B cell (primary cell): ENCODE data around the gene LIN52. TPM values are rescaled to one million over a fixed set of nuclear protein-coding genes. Genes with fewer than 3 reads are reported as not detected.

ENCODE experiments used
- ATAC-seq: fragments of 200-7000 bp; cut with Tn5 transposase; one replicate; pipeline ENCODE4 v1.10.0; 2021; ENCODE audit warnings: low read depth, mild to moderate bottlenecking, moderate number of reproducible peaks, moderate library complexity
- CTCF ChIA-PET: fragments of 350-600 bp; sonication (Branson Sonifier 250); formaldehyde crosslinking; loops from one replicate; lab custom pipeline; 2021; ENCODE audit warnings: antibody characterized with exemption, inconsistent platforms; lab: Charles Lee
- POLR2A ChIA-PET: fragments of 350-600 bp; sonication (Branson Sonifier 250); formaldehyde crosslinking; loops from one replicate; lab custom pipeline; 2021; ENCODE audit warnings: antibody characterized with exemption; lab: Charles Lee
- DNase-seq: peaks from one replicate; pipeline ENCODE4 v3.0.0; 2013
- H2AFZ ChIP-seq: 2 replicates; pipeline ENCODE4 v1.6.1; 2012; ENCODE audit warnings: mild to moderate bottlenecking, low read depth, low read length; ENCODE audit not compliant: insufficient read depth, poor library complexity, severe bottlenecking
- H3K27ac ChIP-seq, 2 donors: 1 replicate in 1 of 2; 2 replicates in 1 of 2; pipeline ENCODE4 v1.5.1; 2012 to 2013; ENCODE audit warnings: low read length in 2 of 2, mild to moderate bottlenecking in 2 of 2, moderate library complexity in 1 of 2
- H3K27me3 ChIP-seq, 4 experiments: fragments of 200-600 bp in 1 of 4; sonication (generic) in 1 of 4; replicated peaks in 1 of 4; 1 replicate in 2 of 4; 2 replicates in 2 of 4; pipeline versions ENCODE4 v1.6.1 to v1.7.0; 2013 to 2016; ENCODE audit warnings: low read length in 3 of 4, mild to moderate bottlenecking in 2 of 4, mixed read lengths in 1 of 4, moderate library complexity in 1 of 4; ENCODE audit not compliant: insufficient read depth in 4 of 4, control insufficient read depth in 3 of 4; ENCODE audit errors: control extremely low read depth in 1 of 4
- H3K36me3 ChIP-seq, 2 experiments: replicated peaks in 1 of 2; 1 replicate in 1 of 2; 2 replicates in 1 of 2; pipeline versions ENCODE4 v1.6.1 to v1.7.1; 2013; ENCODE audit warnings: low read length in 1 of 2; ENCODE audit not compliant: insufficient read depth in 2 of 2, control insufficient read depth in 1 of 2; ENCODE audit errors: control extremely low read depth in 1 of 2, extremely low read depth in 1 of 2
- H3K4me1 ChIP-seq, 2 donors: fragments of 200-600 bp in 1 of 2; sonication (generic) in 1 of 2; 1 replicate in 1 of 2; 2 replicates in 1 of 2; pipeline versions ENCODE4 v1.5.1 to v1.6.1; 2013 to 2017; ENCODE audit warnings: low read length in 2 of 2; ENCODE audit not compliant: control insufficient read depth in 2 of 2, insufficient read depth in 2 of 2
- H3K4me2 ChIP-seq: replicated peaks from 2 replicates; pipeline ENCODE3; 2012; ENCODE audit warnings: mild to moderate bottlenecking, low read depth, low read length; ENCODE audit not compliant: poor library complexity, severe bottlenecking
- H3K4me3 ChIP-seq, 5 experiments: fragments of 200-600 bp in 1 of 5; sonication (generic) in 1 of 5; 1 replicate in 3 of 5; 2 replicates in 2 of 5; pipeline versions ENCODE4 v1.5.1 to v1.7.0; 2011 to 2016; ENCODE audit warnings: low read length in 4 of 5, mild to moderate bottlenecking in 4 of 5, low read depth in 2 of 5, control low read depth in 1 of 5, moderate library complexity in 1 of 5; ENCODE audit not compliant: insufficient read depth in 1 of 5; ENCODE audit errors: control extremely low read depth in 1 of 5, extremely low read depth in 1 of 5
- H3K79me2 ChIP-seq: fragments of 200-600 bp; sonication (generic); one replicate; pipeline ENCODE4 v1.6.0; 2016; ENCODE audit warnings: low read length; ENCODE audit not compliant: control insufficient read depth, insufficient read depth
- H3K9ac ChIP-seq: fragments of 200-600 bp; sonication (generic); 2 replicates; pipeline ENCODE4 v1.6.1; 2017; ENCODE audit warnings: mild to moderate bottlenecking, low read length, moderate library complexity
- H3K9me3 ChIP-seq, 3 donors: one replicate each; pipeline versions ENCODE4 v1.6.1 to v1.7.1; 2013; ENCODE audit warnings: low read length in 2 of 3; ENCODE audit not compliant: control insufficient read depth in 2 of 3, insufficient read depth in 1 of 3; ENCODE audit errors: control extremely low read depth in 1 of 3
- H4K20me1 ChIP-seq: 2 replicates; pipeline ENCODE4 v1.6.0; 2012; ENCODE audit warnings: mild to moderate bottlenecking, low read length; ENCODE audit not compliant: insufficient read depth, control insufficient read depth, poor library complexity, severe bottlenecking
- H3K27ac Mint-ChIP-seq: one replicate; pipeline ENCODE4 v1.8.0; 2021; ENCODE audit warnings: mixed read lengths
- H3K27me3 Mint-ChIP-seq: one replicate; pipeline ENCODE4 v1.8.0; 2021; ENCODE audit warnings: mixed read lengths
- H3K4me1 Mint-ChIP-seq: one replicate; pipeline ENCODE4 v1.8.0; 2021; ENCODE audit warnings: mixed read lengths
- H3K4me3 Mint-ChIP-seq: one replicate; pipeline ENCODE4 v1.8.0; 2021; ENCODE audit warnings: mixed read lengths
- H3K9me3 Mint-ChIP-seq: one replicate; pipeline ENCODE4 v1.8.0; 2022; ENCODE audit warnings: mixed read lengths; ENCODE audit not compliant: insufficient read depth
- EZH2 ChIP-seq: IDR thresholded peaks from 2 replicates; pipeline ENCODE4 v1.6.1; 2012; ENCODE audit warnings: borderline replicate concordance, low read depth, mild to moderate bottlenecking, moderate library complexity, low read length; ENCODE audit not compliant: insufficient read depth, poor library complexity, severe bottlenecking
- WGBS: methylation state at CpG from one replicate; pipeline ENCODE4 v1.1.5; 2013; ENCODE audit warnings: missing lambda C conversion rate; ENCODE audit not compliant: insufficient coverage; 5-methylcytosine and 5-hydroxymethylcytosine counted together
- intact Hi-C: fragments of 100-400 bp; cut with micrococcal nuclease; formaldehyde crosslinking; loops from one replicate; pipeline ENCODE4 v1.10.0; 2022
- polyA plus RNA-seq: library from polyadenylated mRNA; depleted of rRNA; stranded (reverse); fragments of >200 nt; gene quantifications from 2 replicates; pipeline ENCODE4 v1.2.3, GENCODE V29; 2012
- total RNA-seq, 2 donors: library from RNA; stranded (reverse); fragments of 120-200 nt in 1 of 2; gene quantifications; 1 replicate in 1 of 2; 2 replicates in 1 of 2; pipeline versions ENCODE4 v1.2.3 to v1.2.4, GENCODE V29; 2013 to 2022
- TF ChIP-seq, protein P1 (sequence below): fragments of 200-600 bp; IDR thresholded peaks from one replicate; pipeline ENCODE4 v1.8.0; 2022; ENCODE audit warnings: antibody characterized with exemption, mild to moderate bottlenecking

The LIN52 gene
- total and polyA plus RNA-seq, 2 donors (not counting 1 experiment from before 2014, with no cell fraction given) = 3.9 to 13.1 TPM

- no peak overlapping the region for H3K4me3 ChIP-seq
- H3K79me2 ChIP-seq = peaks cover 11% of the 10 kb centered on the region
- ChIA-PET CTCF (interaction anchor here (0.8 kb wide), 1 partner anchor 138 kb away, joined by 3 read pairs; no protein-coding TSS in a partner anchor), POLR2A (no interaction called here)
- no peak overlapping the region for H2AFZ ChIP-seq
- H3K4me1 ChIP-seq = no peaks in the 10 kb centered on the region
- H3K9ac ChIP-seq = no peak overlapping the region
- peaks cover 0 to 3% of the 10 kb centered on the region in 2 experiments for H3K36me3 ChIP-seq
- no peak for DNase-seq
- TF ChIP-seq, protein P1, sequence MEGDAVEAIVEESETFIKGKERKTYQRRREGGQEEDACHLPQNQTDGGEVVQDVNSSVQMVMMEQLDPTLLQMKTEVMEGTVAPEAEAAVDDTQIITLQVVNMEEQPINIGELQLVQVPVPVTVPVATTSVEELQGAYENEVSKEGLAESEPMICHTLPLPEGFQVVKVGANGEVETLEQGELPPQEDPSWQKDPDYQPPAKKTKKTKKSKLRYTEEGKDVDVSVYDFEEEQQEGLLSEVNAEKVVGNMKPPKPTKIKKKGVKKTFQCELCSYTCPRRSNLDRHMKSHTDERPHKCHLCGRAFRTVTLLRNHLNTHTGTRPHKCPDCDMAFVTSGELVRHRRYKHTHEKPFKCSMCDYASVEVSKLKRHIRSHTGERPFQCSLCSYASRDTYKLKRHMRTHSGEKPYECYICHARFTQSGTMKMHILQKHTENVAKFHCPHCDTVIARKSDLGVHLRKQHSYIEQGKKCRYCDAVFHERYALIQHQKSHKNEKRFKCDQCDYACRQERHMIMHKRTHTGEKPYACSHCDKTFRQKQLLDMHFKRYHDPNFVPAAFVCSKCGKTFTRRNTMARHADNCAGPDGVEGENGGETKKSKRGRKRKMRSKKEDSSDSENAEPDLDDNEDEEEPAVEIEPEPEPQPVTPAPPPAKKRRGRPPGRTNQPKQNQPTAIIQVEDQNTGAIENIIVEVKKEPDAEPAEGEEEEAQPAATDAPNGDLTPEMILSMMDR = no peak
- no peak for TF ChIP-seq EZH2
- intact Hi-C loops = no loop called here
- Mint-ChIP-seq H3K27ac (no peak overlapping the region), H3K4me1 (no peaks in the 10 kb centered on the region), H3K27me3 (no peaks in the 10 kb centered on the region), H3K9me3 (no peaks in the 10 kb centered on the region), H3K4me3 (no peak overlapping the region)
- H4K20me1 ChIP-seq = no peaks in the 10 kb centered on the region
- no CpG with 5 or more reads among the region's 1 CpG for WGBS
- no peak overlapping the region for H3K4me2 ChIP-seq
- no peaks in the 10 kb centered on the region for H3K27me3 ChIP-seq
- no peak overlapping the region for H3K27ac ChIP-seq
- no peak for ATAC-seq
- no peaks in the 10 kb centered on the region for H3K9me3 ChIP-seq
These were observed 7.4 kb upstream of the LIN52 start for GRCh38 chr14:74077401-74077800.

DNA sequence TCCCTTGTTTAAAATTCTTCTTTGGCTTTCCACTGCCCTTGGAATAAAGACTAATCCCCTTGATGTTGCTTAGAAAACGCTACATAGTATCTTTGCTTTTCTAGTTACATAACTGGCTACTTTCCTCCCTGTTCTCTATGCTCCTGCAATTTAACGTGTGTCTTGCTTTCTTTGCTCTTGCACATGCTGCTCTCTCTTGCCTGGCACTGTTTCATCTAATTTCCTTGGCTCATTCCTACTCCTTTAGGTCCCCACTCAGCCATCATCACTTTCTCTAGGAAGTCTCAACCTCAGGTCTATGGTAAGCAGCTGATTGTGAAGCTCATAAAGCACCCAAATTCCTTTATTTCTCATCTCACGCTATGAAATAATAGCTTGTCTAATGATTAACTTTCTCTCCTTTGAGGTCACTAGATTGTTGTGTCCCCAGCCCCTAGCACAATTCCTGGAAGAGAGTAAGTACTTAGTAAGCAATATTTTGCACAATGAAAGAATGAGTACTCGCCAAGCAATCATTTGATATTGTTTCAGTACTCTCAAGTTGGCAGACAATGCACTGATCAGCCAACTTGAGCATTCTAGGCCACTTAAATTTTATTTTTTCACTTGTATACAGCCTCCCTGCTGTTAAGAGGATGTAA, 3.8 kb upstream of the LIN52 start:
- no peak overlapping the region for H3K4me3 ChIP-seq
- DNase-seq = no peak
- H3K4me1 Mint-ChIP-seq = peaks cover 26% of the 10 kb centered on the region
- no peaks in the 10 kb centered on the region for H3K27me3 Mint-ChIP-seq
- no peak for ATAC-seq
- H3K27me3 ChIP-seq = no peaks in the 10 kb centered on the region
- POLR2A ChIA-PET = no interaction called here
- CTCF ChIA-PET = no interaction called here
- H3K4me2 ChIP-seq = no peak overlapping the region
- no peaks in the 10 kb centered on the region for H3K9me3 Mint-ChIP-seq
- no peak overlapping the region for H3K4me3 Mint-ChIP-seq
- no peaks in the 10 kb centered on the region for H4K20me1 ChIP-seq
- TF ChIP-seq EZH2 = no peak
- TF ChIP-seq, protein P1 = no peak
- no peaks in the 10 kb centered on the region for H3K9me3 ChIP-seq
- H3K27ac ChIP-seq = no peak overlapping the region
- peaks cover 17 to 18% of the 10 kb centered on the region in 2 donors for H3K4me1 ChIP-seq
- no peaks in the 10 kb centered on the region for H3K36me3 ChIP-seq
- H3K27ac Mint-ChIP-seq = no peak overlapping the region
- 93% methylated on average over 2 of the region's 4 CpGs for WGBS
- H3K9ac ChIP-seq = no peak overlapping the region
- H2AFZ ChIP-seq = no peak overlapping the region
- intact Hi-C loops = no loop called here
- peaks cover 26% of the 10 kb centered on the region for H3K79me2 ChIP-seq
